ENCODE measurements around the gene SEMG1.

Gene SEMG1

DNA sequence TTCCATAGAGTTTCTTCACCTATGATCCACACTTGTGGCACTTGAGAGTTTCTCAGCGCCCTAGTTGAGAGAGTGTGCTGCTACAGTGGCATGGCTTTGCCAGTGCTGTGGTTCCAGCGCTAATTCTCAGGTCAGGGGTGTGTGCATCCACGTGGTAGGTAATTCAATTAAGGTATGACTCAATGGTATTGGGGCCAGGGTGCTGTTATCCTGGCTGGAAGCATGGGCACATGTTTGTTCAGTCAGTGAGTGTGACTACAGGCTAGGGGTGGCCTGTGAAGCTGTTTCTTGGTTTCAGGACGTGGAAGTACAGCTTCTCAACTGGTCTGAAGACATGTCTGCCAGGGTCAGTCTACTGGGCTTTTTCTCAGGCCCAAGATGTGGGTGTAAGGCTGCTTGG, 11.3 kb downstream of the SEMG1 start:
- in situ Hi-C loops (cut with MboI; ENCODE audit: low pct_unique_long_range_greater_than_20kb, low sequenced_read_pairs, unreplicated experiment) = no loop called here
- no peak for TF ChIP-seq CTCF (IDR thresholded peaks at IDR 0.05; ENCODE audit: extremely low read depth, insufficient read depth, missing control alignments)
- no peak for DNase-seq (ENCODE audit: low spot score)

GRCh38 chr20:45218636-45219035, 11.8 kb downstream of the SEMG1 start:
- TF ChIP-seq CTCF (IDR thresholded peaks at IDR 0.05; ENCODE audit: extremely low read depth, insufficient read depth, missing control alignments) = no peak
- in situ Hi-C loops (cut with MboI; ENCODE audit: low pct_unique_long_range_greater_than_20kb, low sequenced_read_pairs, unreplicated experiment) = no loop called here
- DNase-seq (ENCODE audit: low spot score) = no peak

GRCh38 chr20:45221076-45221475, 14.2 kb downstream of the SEMG1 start, which contains the start of gene SEMG2:
SEMG2 (plus strand) TSS chr20:45221373; CDS start chr20:45221390, 17 bp downstream.
- no peak for TF ChIP-seq CTCF (IDR thresholded peaks at IDR 0.05; ENCODE audit: extremely low read depth, insufficient read depth, missing control alignments)

GRCh38 chr20:45223136-45223535, 16.3 kb downstream of the SEMG1 start:
- no peak for DNase-seq (ENCODE audit: low spot score)
- TF ChIP-seq CTCF (IDR thresholded peaks at IDR 0.05; ENCODE audit: extremely low read depth, insufficient read depth, missing control alignments) = no peak
- in situ Hi-C loops (cut with MboI; ENCODE audit: low pct_unique_long_range_greater_than_20kb, low sequenced_read_pairs, unreplicated experiment) = no loop called here

More at GRCh38 chr20:45221076-45221475, 14.2 kb downstream of the SEMG1 start, which contains the start of gene SEMG2:
- DNase-seq (ENCODE audit: low spot score) = no peak
- in situ Hi-C loops (cut with MboI; ENCODE audit: low pct_unique_long_range_greater_than_20kb, low sequenced_read_pairs, unreplicated experiment) = no loop called here

- DNase-seq (ENCODE audit: low spot score) = no peak
- in situ Hi-C loops (cut with MboI; ENCODE audit: low pct_unique_long_range_greater_than_20kb, low sequenced_read_pairs, unreplicated experiment) = no loop called here
- TF ChIP-seq CTCF (IDR thresholded peaks at IDR 0.05; ENCODE audit: extremely low read depth, insufficient read depth, missing control alignments) = no peak
Measured at GRCh38 chr20:45226287-45226686, 19.5 kb downstream of the SEMG1 start.

- no peak for DNase-seq (ENCODE audit: low spot score)
- peak; percentile 54 for TF ChIP-seq CTCF (IDR thresholded peaks at IDR 0.05; ENCODE audit: extremely low read depth, insufficient read depth, missing control alignments)
- in situ Hi-C loops (cut with MboI; ENCODE audit: low pct_unique_long_range_greater_than_20kb, low sequenced_read_pairs, unreplicated experiment) = no loop called here
Measured at GRCh38 chr20:45229264-45230056, 22.6 kb downstream of the SEMG1 start.
